CD14-positive monocyte (primary cell): Measurements from ENCODE around the gene ENTREP3. TPM values are rescaled to one million over a fixed set of nuclear protein-coding genes. Genes with fewer than 3 reads are reported as not detected.

Experiments used
- DNase-seq, 3 donors: peaks; one replicate each; pipeline ENCODE4 v3.0.0-alpha.2; 2011 to 2022
- H2AFZ ChIP-seq: 2 replicates; pipeline ENCODE4 v1.6.0; 2012; ENCODE audit warnings: mild to moderate bottlenecking, low read depth, low read length, inconsistent platforms; ENCODE audit not compliant: insufficient read depth, poor library complexity, severe bottlenecking
- H3K27ac ChIP-seq, 2 donors: 1 replicate in 1 of 2; 2 replicates in 1 of 2; pipeline ENCODE4 v1.5.1; 2012 to 2013; ENCODE audit warnings: low read length in 2 of 2, control low read depth in 1 of 2, inconsistent platforms in 1 of 2, low read depth in 1 of 2, mild to moderate bottlenecking in 1 of 2
- H3K27me3 ChIP-seq, 2 donors: one replicate each; pipeline versions ENCODE4 v1.6.0 to v1.6.1; 2011 to 2013; ENCODE audit warnings: low read length in 2 of 2; ENCODE audit not compliant: control insufficient read depth in 2 of 2, insufficient read depth in 2 of 2
- H3K36me3 ChIP-seq, 2 donors: replicated peaks in 1 of 2; 1 replicate in 1 of 2; 2 replicates in 1 of 2; pipeline versions ENCODE4 v1.5.1 to v1.6.1; 2012 to 2013; ENCODE audit warnings: low read length in 2 of 2, control low read depth in 1 of 2, inconsistent platforms in 1 of 2, mild to moderate bottlenecking in 1 of 2; ENCODE audit not compliant: insufficient read depth in 2 of 2, control insufficient read depth in 1 of 2
- H3K4me1 ChIP-seq, 2 donors: 1 replicate in 1 of 2; 2 replicates in 1 of 2; pipeline versions ENCODE4 v1.5.1 to v1.6.1; 2012 to 2013; ENCODE audit warnings: low read length in 2 of 2, control low read depth in 1 of 2, inconsistent platforms in 1 of 2, mild to moderate bottlenecking in 1 of 2, moderate library complexity in 1 of 2; ENCODE audit not compliant: insufficient read depth in 2 of 2, control insufficient read depth in 1 of 2
- H3K4me2 ChIP-seq: replicated peaks from 2 replicates; pipeline ENCODE3; 2012; ENCODE audit warnings: low read length, moderate library complexity, mild to moderate bottlenecking; ENCODE audit not compliant: poor library complexity, severe bottlenecking; ENCODE audit errors: extremely low read depth
- H3K4me3 ChIP-seq, 3 experiments: fragments of 200-600 bp in 1 of 3; sonication (generic) in 1 of 3; replicated peaks in 1 of 3; 1 replicate in 2 of 3; 2 replicates in 1 of 3; pipeline ENCODE4 v1.5.1; 2011 to 2013; ENCODE audit warnings: low read length in 3 of 3, mild to moderate bottlenecking in 3 of 3, control low read depth in 2 of 3, low read depth in 2 of 3, inconsistent platforms in 1 of 3, moderate library complexity in 1 of 3
- H3K79me2 ChIP-seq: 2 replicates; pipeline ENCODE4 v1.6.0; 2012; ENCODE audit warnings: mild to moderate bottlenecking, control low read depth, inconsistent platforms, low read length, moderate library complexity; ENCODE audit not compliant: insufficient read depth
- H3K9ac ChIP-seq: 2 replicates; pipeline ENCODE4 v1.6.0; 2017; ENCODE audit warnings: low read length, mild to moderate bottlenecking; ENCODE audit not compliant: insufficient read depth, poor library complexity, severe bottlenecking
- H3K9me3 ChIP-seq, 2 donors: replicated peaks in 1 of 2; 1 replicate in 1 of 2; 2 replicates in 1 of 2; pipeline versions ENCODE4 v1.5.1 to v1.6.1; 2012 to 2013; ENCODE audit warnings: low read length in 2 of 2, control low read depth in 1 of 2; ENCODE audit not compliant: control insufficient read depth in 1 of 2, insufficient read depth in 1 of 2
- H4K20me1 ChIP-seq: 2 replicates; pipeline ENCODE4 v1.6.0; 2012; ENCODE audit warnings: mild to moderate bottlenecking, low read length, control low read depth, moderate library complexity; ENCODE audit not compliant: insufficient read depth
- H3K27ac Mint-ChIP-seq, 7 donors: one replicate each; pipeline ENCODE4 v1.8.0; 2020; ENCODE audit warnings: mild to moderate bottlenecking in 7 of 7, mixed read lengths in 7 of 7, moderate library complexity in 6 of 7, inconsistent platforms in 2 of 7
- H3K27me3 Mint-ChIP-seq, 3 donors: one replicate each; pipeline ENCODE4 v1.8.0; 2021 to 2022; ENCODE audit warnings: low read depth in 3 of 3, mild to moderate bottlenecking in 3 of 3, mixed read lengths in 3 of 3, moderate library complexity in 3 of 3, inconsistent platforms in 1 of 3
- H3K36me3 Mint-ChIP-seq, 2 donors: one replicate each; pipeline ENCODE4 v1.8.0; 2020; ENCODE audit warnings: mixed read lengths in 2 of 2, inconsistent platforms in 1 of 2, mild to moderate bottlenecking in 1 of 2
- H3K4me1 Mint-ChIP-seq: one replicate; pipeline ENCODE4 v1.8.0; 2020; ENCODE audit warnings: mild to moderate bottlenecking, mixed read lengths
- H3K4me3 Mint-ChIP-seq, 2 donors: one replicate each; pipeline ENCODE4 v1.8.0; 2020; ENCODE audit warnings: mild to moderate bottlenecking in 2 of 2, mixed read lengths in 2 of 2, moderate library complexity in 1 of 2
- H3K9me3 Mint-ChIP-seq, 7 donors: one replicate each; pipeline ENCODE4 v1.8.0; 2020 to 2022; ENCODE audit warnings: mixed read lengths in 7 of 7, mild to moderate bottlenecking in 6 of 7, moderate library complexity in 6 of 7, inconsistent platforms in 2 of 7
- CTCF ChIP-seq: fragments of 200-600 bp; IDR thresholded peaks from one replicate; pipeline ENCODE4 v1.8.0; 2022; ENCODE audit warnings: antibody characterized with exemption, mild to moderate bottlenecking
- WGBS: methylation state at CpG from one replicate; pipeline ENCODE4 v1.1.5; 2013; ENCODE audit warnings: missing lambda C conversion rate; ENCODE audit not compliant: insufficient coverage; 5-methylcytosine and 5-hydroxymethylcytosine counted together
- intact Hi-C, 2 donors: fragments of 100-400 bp; cut with micrococcal nuclease; formaldehyde crosslinking; loops; one replicate each; pipeline versions ENCODE4 v1.15.0 to v1.15.1; 2023
- polyA plus RNA-seq, 3 donors: library from polyadenylated mRNA; depleted of rRNA in 1 of 3; unstranded in 2 of 3; stranded (reverse) in 1 of 3; fragments of 300-500 nt in 2 of 3; fragments of >200 nt in 1 of 3; fragmentation: Illumina TruSeq in 2 of 3; gene quantifications; 1 replicate in 2 of 3; 2 replicates in 1 of 3; pipeline ENCODE4 v1.2.3, GENCODE V29; 2012 to 2021

ENTREP3 gene
- polyA plus RNA-seq, 3 donors, result 0.87 to 7.5 (median 1.9) TPM

DNA sequence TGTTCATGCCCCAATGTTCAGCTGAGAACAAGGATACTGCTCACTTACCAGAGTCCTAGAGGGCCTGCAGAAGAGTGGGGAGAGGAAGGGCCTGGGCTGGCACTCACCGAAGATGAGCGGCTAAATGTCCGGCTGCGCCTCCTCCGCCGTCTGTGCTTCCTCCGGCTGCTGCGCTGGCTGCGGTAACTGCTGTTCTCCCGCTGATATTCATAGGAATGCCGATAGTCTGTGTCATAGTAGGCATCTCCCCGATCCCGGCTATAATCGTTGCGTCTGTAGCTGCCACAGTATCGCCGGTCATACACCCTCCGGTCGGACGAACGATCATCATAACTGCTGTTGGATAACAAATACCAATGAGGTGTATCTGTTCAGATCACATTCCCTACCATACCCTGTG is 14.1 kb upstream of the ENTREP3 start:
- TF ChIP-seq CTCF, result no peak
- no peak overlapping the region for H3K9ac ChIP-seq

DNA sequence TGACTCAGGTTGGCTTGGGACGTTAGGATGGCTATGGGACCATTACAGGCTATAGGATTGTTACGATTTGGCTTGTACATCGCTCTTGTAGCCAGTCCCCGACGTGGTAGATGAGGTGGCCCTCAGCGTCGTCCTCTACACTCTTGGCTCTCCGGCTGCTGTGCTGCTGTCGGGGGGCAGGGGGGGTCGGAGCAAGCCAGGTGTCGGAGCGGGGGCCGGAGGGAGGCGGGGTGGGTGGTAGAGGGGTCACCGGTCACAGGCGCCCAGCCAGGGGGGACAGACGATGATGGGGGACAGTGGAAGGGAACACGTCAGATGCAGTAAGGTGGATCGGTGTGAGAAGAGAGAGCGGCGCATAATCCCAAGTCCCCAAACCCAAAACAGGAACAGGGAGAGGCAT is 13.3 kb upstream of the ENTREP3 start:
- Histone ChIP-seq H3K27me3 (no peaks in the 10 kb centered on the region), H3K4me2 (no peak overlapping the region), H2AFZ (no peak overlapping the region), H3K9me3 (no peaks in the 10 kb centered on the region), H3K36me3 (peaks cover 63 to 75% of the 10 kb centered on the region in 2 donors), H3K9ac (no peak overlapping the region), H3K4me1 (peaks cover 10 to 17% of the 10 kb centered on the region in 2 donors), H4K20me1 (peaks cover 40% of the 10 kb centered on the region), H3K4me3 (no peak overlapping the region), H3K79me2 (peaks cover 34% of the 10 kb centered on the region), H3K27ac (no peak overlapping the region)
- WGBS, result 99% methylated on average over 14 of the region's 21 CpGs
- no peak for DNase-seq
- no peaks in the 10 kb centered on the region for H3K9me3 Mint-ChIP-seq
- H3K27ac Mint-ChIP-seq, result no peak overlapping the region
- peaks cover 71 to 75% of the 10 kb centered on the region in 2 donors for H3K36me3 Mint-ChIP-seq
- intact Hi-C loops, result no loop called here
- H3K4me3 Mint-ChIP-seq, result no peak overlapping the region
- peaks cover 10% of the 10 kb centered on the region for H3K4me1 Mint-ChIP-seq
- no peak for TF ChIP-seq CTCF
- H3K27me3 Mint-ChIP-seq, result no peaks in the 10 kb centered on the region

More for the DNA sequence above, 14.1 kb upstream of the ENTREP3 start:
- H3K27me3 ChIP-seq, result no peaks in the 10 kb centered on the region
- H3K27ac Mint-ChIP-seq, result no peak overlapping the region
- peaks cover 64 to 67% of the 10 kb centered on the region in 2 donors for H3K36me3 Mint-ChIP-seq
- H3K27me3 Mint-ChIP-seq, result no peaks in the 10 kb centered on the region
- peaks cover 34% of the 10 kb centered on the region for H3K79me2 ChIP-seq
- H3K4me1 ChIP-seq, result peaks cover 14 to 22% of the 10 kb centered on the region in 2 donors
- H3K4me3 ChIP-seq, result no peak overlapping the region
- H3K36me3 ChIP-seq, result peaks cover 55 to 68% of the 10 kb centered on the region in 2 donors
- H3K27ac ChIP-seq, result no peak overlapping the region
- intact Hi-C loops, result no loop called here
- H2AFZ ChIP-seq, result no peak overlapping the region
- H3K9me3 ChIP-seq, result no peaks in the 10 kb centered on the region
- peaks cover 14% of the 10 kb centered on the region for H3K4me1 Mint-ChIP-seq
- H4K20me1 ChIP-seq, result peaks cover 40% of the 10 kb centered on the region
- no peak overlapping the region for H3K4me2 ChIP-seq
- H3K4me3 Mint-ChIP-seq, result no peak overlapping the region
- WGBS, result 98% methylated on average over 10 of the region's 21 CpGs
- no peaks in the 10 kb centered on the region for H3K9me3 Mint-ChIP-seq
- no peak for DNase-seq
